CD4-positive, alpha-beta T cell treated with Interferon alpha-2 for 1 hour (primary cell): ENCODE measurements around the gene LAPTM4A.
A peak's percentile ranks its signal among the peaks of the same experiment; 100 is the strongest.
"Not testable (repeated sequence)": the region's sequence is repeated elsewhere in the genome, so short reads cannot be mapped to it uniquely, and the experiment has no call there.

Experiments
- DNase-seq, 2 donors: peaks; one replicate each; pipeline ENCODE4 v3.0.0-alpha.2; 2020 to 2022

Gene LAPTM4A

DNA sequence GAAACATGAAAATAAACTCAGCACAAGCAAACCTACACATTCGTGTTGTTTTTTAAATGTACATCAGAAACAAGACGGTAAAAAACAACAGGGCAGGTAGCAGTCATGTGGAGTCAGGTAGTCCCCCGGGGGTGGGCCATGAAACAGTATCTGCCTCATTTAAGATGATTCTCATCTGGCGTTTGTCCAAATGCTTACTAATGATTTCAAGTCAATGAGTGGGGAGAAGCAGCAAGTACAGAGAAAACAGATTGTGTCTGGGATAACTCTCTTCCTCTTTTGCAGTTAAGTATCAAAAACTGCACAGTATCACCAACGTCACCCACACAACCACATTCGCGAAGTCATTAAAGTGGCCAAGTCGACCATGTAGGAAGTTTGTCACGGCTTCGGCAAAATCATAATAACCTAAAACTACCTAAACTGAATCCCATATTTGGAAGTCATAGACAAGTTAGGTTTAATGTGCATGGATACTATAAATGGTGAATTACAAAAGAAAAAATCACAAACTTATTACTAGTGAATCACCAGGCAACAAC is 1.3 kb downstream of the LAPTM4A start:
- DNase-seq = peak; percentile 57 to 63

GRCh38 chr2:20049637-20050036 is 1.8 kb downstream of the LAPTM4A start:
- peak in 1 of 2 donors; percentile 7 for DNase-seq

DNA sequence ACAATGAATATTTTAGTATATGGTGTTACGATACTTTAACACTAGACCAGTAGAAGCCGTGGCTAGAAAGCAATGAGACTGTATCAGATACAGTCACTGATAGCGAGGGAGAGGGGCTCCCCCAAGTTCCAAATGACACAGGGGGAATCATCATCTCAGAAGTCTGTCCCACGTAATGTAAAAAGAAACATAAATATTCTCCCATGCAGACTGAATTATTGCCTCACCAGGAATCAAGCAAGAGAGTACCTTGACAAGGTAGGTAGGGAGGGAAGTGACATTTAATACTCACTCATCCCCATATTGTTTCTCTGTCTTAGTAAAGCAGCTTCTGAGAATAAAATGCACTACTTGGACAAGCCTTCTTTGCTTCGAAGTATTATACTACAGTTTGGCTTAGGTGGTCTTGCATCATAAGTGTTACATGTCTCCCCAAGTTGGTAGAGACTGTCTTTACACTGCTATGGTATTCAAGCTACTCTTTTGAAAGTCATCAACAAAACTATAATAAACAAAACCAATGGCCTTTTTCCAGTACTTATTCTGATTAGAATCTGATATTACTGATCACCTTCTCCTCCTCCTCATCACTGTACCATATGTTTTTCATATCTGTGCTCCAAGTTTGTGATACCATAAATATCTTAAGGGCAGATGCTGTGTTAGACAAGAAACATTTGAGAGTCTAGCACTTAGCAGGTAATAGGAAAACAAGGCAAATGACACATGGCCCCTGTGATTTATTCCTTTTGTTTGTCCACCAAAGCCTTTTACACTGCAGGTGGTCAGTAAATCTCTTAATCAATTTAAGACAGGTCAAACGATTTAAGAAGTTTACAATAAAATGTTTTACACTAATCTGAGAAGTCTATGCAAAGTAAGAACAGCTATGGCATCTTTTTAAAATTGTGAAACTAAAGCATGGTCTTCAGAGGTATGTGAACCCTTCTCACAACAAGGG is 2.7 kb downstream of the LAPTM4A start:
- DNase-seq = no peak

GRCh38 chr2:20045712-20046292 is 5.6 kb downstream of the LAPTM4A start:
- not testable (repeated sequence) for DNase-seq

DNA sequence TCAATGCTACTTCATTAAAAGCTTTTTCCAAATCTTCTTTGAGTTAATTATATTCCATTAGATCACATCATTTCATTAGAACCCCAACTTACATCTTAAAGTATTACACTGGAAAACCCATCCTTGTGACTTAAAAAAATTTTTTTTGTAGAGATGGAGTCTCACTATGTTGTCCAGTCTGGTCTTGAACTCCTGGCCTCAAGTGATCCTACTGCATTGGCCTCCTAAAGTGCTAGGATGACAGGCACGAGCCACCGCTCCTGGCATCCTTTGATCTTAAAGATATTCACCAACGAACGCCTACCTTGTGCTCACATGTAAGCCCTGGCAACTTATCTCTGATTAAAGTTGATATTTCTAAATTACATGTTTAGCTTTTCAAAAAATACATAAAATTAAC is 6.7 kb downstream of the LAPTM4A start:
- no peak for DNase-seq

GRCh38 chr2:20042531-20042930 is 8.9 kb downstream of the LAPTM4A start:
- DNase-seq = no peak

GRCh38 chr2:20040489-20041172 is 10.8 kb downstream of the LAPTM4A start:
- no peak for DNase-seq

- DNase-seq = no peak
Observed at GRCh38 chr2:20037660-20038059, 13.8 kb downstream of the LAPTM4A start.

- no peak for DNase-seq
Observed at GRCh38 chr2:20035955-20036666, 15.3 kb downstream of the LAPTM4A start.

GRCh38 chr2:20034821-20035220 is 16.6 kb downstream of the LAPTM4A start:
- DNase-seq = no peak

GRCh38 chr2:20034218-20034617 is 17.2 kb downstream of the LAPTM4A start:
- no peak for DNase-seq

- no peak for DNase-seq
Observed at GRCh38 chr2:20033322-20033721, 18.1 kb downstream of the LAPTM4A start.

DNA sequence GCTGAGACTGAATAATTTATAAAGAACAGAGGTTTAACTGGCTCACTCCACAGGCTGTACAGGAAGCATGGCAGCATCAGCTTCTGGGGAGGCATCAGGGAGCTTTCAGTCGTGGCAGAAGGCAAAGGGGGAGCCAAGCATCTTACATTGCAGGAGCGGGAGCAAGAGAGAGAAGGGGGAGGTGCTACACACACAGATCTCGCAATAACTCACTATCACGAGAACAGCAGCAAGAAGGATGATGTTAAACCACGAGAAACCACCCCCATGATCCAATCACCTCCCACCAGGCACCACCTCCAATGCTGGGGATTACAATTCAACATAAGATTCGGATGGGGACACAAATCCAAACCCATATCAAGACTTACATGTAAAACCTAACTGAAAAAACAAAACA is 21.2 kb downstream of the LAPTM4A start:
- no peak for DNase-seq

DNA sequence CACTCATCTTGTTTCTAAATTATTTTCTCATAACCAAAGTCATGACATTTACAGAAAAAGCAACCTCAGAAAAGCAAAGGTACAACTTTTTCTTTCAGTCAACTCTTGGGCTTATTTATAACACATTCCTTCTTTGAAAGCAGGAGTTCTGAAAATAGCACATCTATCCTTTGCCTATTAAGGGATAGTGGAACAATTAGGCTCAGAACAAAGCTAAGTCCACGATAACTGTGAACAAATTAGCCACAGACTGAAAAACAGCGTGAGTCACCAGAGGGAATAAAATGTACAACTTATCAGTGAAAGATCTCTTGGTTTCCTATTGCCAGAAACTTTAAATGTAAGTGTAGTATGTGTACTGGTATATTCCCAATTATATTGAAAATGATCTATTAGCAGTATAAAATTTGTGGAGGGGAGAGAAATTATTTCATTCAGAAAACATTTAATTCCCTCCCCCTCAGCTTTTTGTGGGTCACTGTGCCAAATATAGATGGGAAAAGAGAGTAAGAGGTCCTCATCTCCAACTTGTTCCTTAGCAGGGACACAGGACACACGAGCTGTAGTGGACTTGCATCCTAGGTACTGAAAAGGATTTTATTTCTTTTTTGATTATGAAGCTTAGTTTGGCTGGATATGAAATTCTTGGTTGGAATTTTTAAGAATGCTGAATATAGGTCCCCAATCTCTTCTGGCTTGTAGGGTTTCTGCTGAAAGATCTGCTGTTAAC is 23.6 kb downstream of the LAPTM4A start:
- no peak for DNase-seq

DNA sequence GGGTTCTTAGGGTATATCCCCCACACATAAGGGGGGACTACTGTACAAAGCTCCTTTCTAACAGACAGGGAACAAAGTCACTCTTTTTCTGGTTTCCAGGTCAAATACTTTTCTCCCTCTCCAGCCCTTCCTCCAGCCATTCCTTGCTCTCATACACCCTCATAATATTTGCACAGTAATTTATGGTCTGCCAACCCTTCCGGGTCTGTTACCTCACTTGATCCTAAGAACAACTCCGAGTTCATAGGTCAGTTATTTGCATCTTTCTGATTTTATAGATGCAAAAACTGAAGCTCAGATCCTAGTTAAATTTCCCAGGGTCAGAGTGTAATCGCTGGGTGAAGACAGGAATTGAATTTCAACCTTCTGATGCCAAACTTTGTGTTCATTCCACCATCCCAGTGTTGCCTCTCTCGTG is 24.2 kb downstream of the LAPTM4A start:
- no peak for DNase-seq

GRCh38 chr2:20025065-20025786 is 26.2 kb downstream of the LAPTM4A start:
- DNase-seq = no peak

- no peak for DNase-seq
Observed at GRCh38 chr2:20023688-20024087, 27.7 kb downstream of the LAPTM4A start.

- DNase-seq = no peak
Observed at GRCh38 chr2:20021405-20022009, 29.9 kb downstream of the LAPTM4A start.

GRCh38 chr2:20019747-20020146 is 31.7 kb downstream of the LAPTM4A start:
- no peak for DNase-seq

DNA sequence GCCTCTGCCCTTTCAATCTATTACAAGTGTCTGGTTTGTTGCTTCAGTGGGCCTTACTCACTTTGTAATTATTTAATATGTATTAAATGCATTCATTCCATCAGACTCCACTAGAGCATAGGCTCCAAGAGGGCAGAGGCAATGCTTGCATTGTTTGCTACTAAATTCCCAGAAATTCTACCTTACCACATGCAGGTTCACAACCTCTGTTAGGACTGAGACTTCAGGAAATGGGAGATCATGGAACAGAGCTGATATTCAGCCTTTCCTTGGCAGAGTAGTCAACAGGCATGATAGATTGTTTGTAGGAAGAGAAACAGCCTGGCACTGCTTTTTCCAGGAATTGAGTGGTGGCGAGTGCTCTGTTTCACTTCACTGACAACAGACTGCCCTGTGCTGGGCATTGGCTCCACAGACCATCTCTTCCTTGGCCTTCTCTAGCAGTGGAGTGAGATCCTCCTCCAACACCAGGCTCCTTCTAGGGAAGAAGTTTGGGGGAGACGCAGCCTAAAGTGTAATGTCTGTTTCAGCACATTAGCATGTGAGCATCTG is 32.8 kb downstream of the LAPTM4A start:
- DNase-seq = no peak

- DNase-seq = no peak
Observed at GRCh38 chr2:20016346-20016745, 35.1 kb downstream of the LAPTM4A start.
